Left lung (tissue), 10 donors: Measurements from ENCODE around the gene ASIC1. TPM values are rescaled to one million over a fixed set of nuclear protein-coding genes. Genes with fewer than 3 reads are reported as not detected.

Experiments
- ATAC-seq: fragments of 200-7000 bp; cut with Tn5 transposase; one replicate; pipeline ENCODE4 v1.9.1; 2020; ENCODE audit warnings: moderate library complexity
- DNase-seq, 4 donors: peaks; one replicate each; pipeline ENCODE4 v3.0.0-alpha.2; 2013 to 2020
- H3K27ac ChIP-seq, 2 donors: fragments of 200-600 bp; sonication (generic) in 1 of 2; one replicate each; pipeline versions ENCODE4 v1.5.0 to v1.8.0; 2020 to 2021
- H3K27me3 ChIP-seq, 2 donors: fragments of 200-600 bp; sonication (generic) in 1 of 2; one replicate each; pipeline versions ENCODE4 v1.5.0 to v1.8.0; 2020 to 2021
- H3K36me3 ChIP-seq, 2 donors: fragments of 200-600 bp; sonication (generic) in 1 of 2; one replicate each; pipeline versions ENCODE4 v1.5.0 to v1.8.0; 2020 to 2021
- H3K4me1 ChIP-seq, 2 donors: fragments of 200-600 bp; one replicate each; pipeline ENCODE4 v1.8.0; 2021
- H3K4me3 ChIP-seq, 2 donors: fragments of 200-600 bp; sonication (generic) in 1 of 2; one replicate each; pipeline versions ENCODE4 v1.5.0 to v1.8.0; 2020 to 2021; ENCODE audit warnings: mild to moderate bottlenecking in 1 of 2
- H3K9me3 ChIP-seq, 2 donors: fragments of 200-600 bp; sonication (generic) in 1 of 2; one replicate each; pipeline versions ENCODE4 v1.5.0 to v1.8.0; 2020 to 2021
- CTCF ChIP-seq, 2 donors: fragments of 200-600 bp; sonication (generic) in 1 of 2; IDR thresholded peaks; one replicate each; pipeline versions ENCODE4 v1.5.0 to v1.8.0; 2021; ENCODE audit warnings: antibody characterized with exemption in 2 of 2
- intact Hi-C, 2 donors: fragments of 100-400 bp; cut with DNase I; formaldehyde crosslinking; loops; one replicate each; pipeline versions ENCODE4 v1.11.2 to v1.14.2; 2022
- polyA plus RNA-seq, 6 donors: library from polyadenylated mRNA; unstranded; fragments of 120-200 nt; gene quantifications; one replicate each; pipeline ENCODE4 v1.2.1, GENCODE V29; 2013; ENCODE audit not compliant: insufficient read length in 6 of 6
- total RNA-seq, 2 donors: library from RNA; stranded (reverse); fragmentation: NEBNext Ultra II Directional; extraction: Animal tissue kit (Norgen Biotek cat#: 25700); gene quantifications; one replicate each; pipeline ENCODE4 v1.2.1, GENCODE V29; 2021
- donor health status: DM: no; HTN: yes; CAD: no.
- donor health status: DM: no; HTN: no; CAD: no.

Gene ASIC1
- total and polyA plus RNA-seq, 8 donors: 2.1 to 15.4 (median 8.7) TPM

- intact Hi-C loops: no loop called here
- H3K36me3 ChIP-seq: peaks cover 0 to 6% of the 10 kb centered on the region in 2 donors
- H3K27ac ChIP-seq: peak overlapping the region; percentile 78 to 81
- H3K4me1 ChIP-seq: peaks cover 0 to 20% of the 10 kb centered on the region in 2 donors
- no peaks in the 10 kb centered on the region for H3K27me3 ChIP-seq
- H3K9me3 ChIP-seq: no peaks in the 10 kb centered on the region
- ATAC-seq (peak; percentile 78), DNase-seq (peak in 2 of 4 donors; percentile 63 to 84)
- H3K4me3 ChIP-seq: no peak overlapping the region
- TF ChIP-seq CTCF (IDR thresholded peaks at IDR 0.05): no peak
Measured at GRCh38 chr12:50017641-50018040, 39.8 kb upstream of the ASIC1 start.

- ATAC-seq (no peak), DNase-seq (peak in 2 of 4 donors; percentile 28 to 48)
- H3K9me3 ChIP-seq: no peaks in the 10 kb centered on the region
- peak overlapping the region; percentile 78 to 81 for H3K27ac ChIP-seq
- peaks cover 0 to 20% of the 10 kb centered on the region in 2 donors for H3K4me1 ChIP-seq
- no peaks in the 10 kb centered on the region for H3K27me3 ChIP-seq
- H3K4me3 ChIP-seq: no peak overlapping the region
- intact Hi-C loops: no loop called here
- peaks cover 0 to 6% of the 10 kb centered on the region in 2 donors for H3K36me3 ChIP-seq
- no peak for TF ChIP-seq CTCF (IDR thresholded peaks at IDR 0.05)
Measured at GRCh38 chr12:50018154-50018553, 39.2 kb upstream of the ASIC1 start.

- H3K4me1 ChIP-seq: peaks cover 0 to 25% of the 10 kb centered on the region in 2 donors
- peaks cover 0 to 6% of the 10 kb centered on the region in 2 donors for H3K36me3 ChIP-seq
- no peak overlapping the region for H3K4me3 ChIP-seq
- H3K9me3 ChIP-seq: no peaks in the 10 kb centered on the region
- ATAC-seq (no peak), DNase-seq (no peak)
- no peak overlapping the region for H3K27ac ChIP-seq
- intact Hi-C loops: no loop called here
- TF ChIP-seq CTCF (IDR thresholded peaks at IDR 0.05): no peak
- H3K27me3 ChIP-seq: no peaks in the 10 kb centered on the region
Measured at GRCh38 chr12:50018968-50019367, 38.4 kb upstream of the ASIC1 start.

GRCh38 chr12:50019524-50019923, 37.9 kb upstream of the ASIC1 start:
- Histone ChIP-seq H3K36me3 (peaks cover 0 to 3% of the 10 kb centered on the region in 2 donors), H3K4me1 (peaks cover 5 to 31% of the 10 kb centered on the region in 2 donors), H3K27ac (no peak overlapping the region), H3K9me3 (no peaks in the 10 kb centered on the region), H3K27me3 (no peaks in the 10 kb centered on the region), H3K4me3 (no peak overlapping the region)
- ATAC-seq: no peak
- no peak for DNase-seq
- intact Hi-C loops: no loop called here
- no peak for TF ChIP-seq CTCF (IDR thresholded peaks at IDR 0.05)

GRCh38 chr12:50021031-50021430, 36.4 kb upstream of the ASIC1 start:
- intact Hi-C loops: no loop called here
- Histone ChIP-seq H3K4me3 (no peak overlapping the region), H3K27ac (no peak overlapping the region), H3K4me1 (peaks cover 6 to 40% of the 10 kb centered on the region in 2 donors), H3K27me3 (no peaks in the 10 kb centered on the region), H3K36me3 (no peaks in the 10 kb centered on the region), H3K9me3 (no peaks in the 10 kb centered on the region)
- ATAC-seq (no peak), DNase-seq (peak in 2 of 4 donors; percentile 75 to 88)
- TF ChIP-seq CTCF (IDR thresholded peaks at IDR 0.05): no peak
